ENCODE results near the gene MMD2.
"Not testable (repeated sequence)": the region's sequence is repeated elsewhere in the genome, so short reads cannot be mapped to it uniquely, and the experiment has no call there.

Gene MMD2

GRCh38 chr7:4893929-4894475 lies 65.0 kb downstream of the MMD2 start:
- DNase-seq (ENCODE audit: low spot score) = no peak

GRCh38 chr7:4893188-4893587 lies 65.8 kb downstream of the MMD2 start:
- DNase-seq (ENCODE audit: low spot score) = not testable (repeated sequence)

GRCh38 chr7:4891522-4891921 lies 67.5 kb downstream of the MMD2 start:
- DNase-seq (ENCODE audit: low spot score) = not testable (repeated sequence)

- DNase-seq (ENCODE audit: low spot score) = no peak
These were observed 69.3 kb downstream of the MMD2 start for GRCh38 chr7:4889682-4890081.

GRCh38 chr7:4888161-4888560 lies 70.8 kb downstream of the MMD2 start:
- no peak for DNase-seq (ENCODE audit: low spot score)

- DNase-seq (ENCODE audit: low spot score) = no peak
These were observed 72.3 kb downstream of the MMD2 start for GRCh38 chr7:4886671-4887070.

GRCh38 chr7:4885317-4885807 lies 73.6 kb downstream of the MMD2 start:
- DNase-seq (ENCODE audit: low spot score) = no peak

GRCh38 chr7:4884164-4884563 lies 74.8 kb downstream of the MMD2 start:
- no peak for DNase-seq (ENCODE audit: low spot score)

- peak; percentile 97 for DNase-seq (ENCODE audit: low spot score)
These were observed 75.4 kb downstream of the MMD2 start, which contains the start of gene RADIL for GRCh38 chr7:4883372-4884144. Gene RADIL (minus strand): TSS chr7:4883716. CDS start chr7:4878139, 5,577 bp downstream.

GRCh38 chr7:4883033-4883371 lies 76.0 kb downstream of the MMD2 start:
- no peak for DNase-seq (ENCODE audit: low spot score)

- DNase-seq (ENCODE audit: low spot score) = peak; percentile 74
These were observed 76.6 kb downstream of the MMD2 start for GRCh38 chr7:4882169-4883032.

GRCh38 chr7:4880218-4880617 lies 78.8 kb downstream of the MMD2 start:
- DNase-seq (ENCODE audit: low spot score) = no peak

GRCh38 chr7:4879396-4880081 lies 79.4 kb downstream of the MMD2 start:
- DNase-seq (ENCODE audit: low spot score) = peak; percentile 44

- DNase-seq (ENCODE audit: low spot score) = peak; percentile 30
These were observed 80.4 kb downstream of the MMD2 start for GRCh38 chr7:4878336-4879335.

GRCh38 chr7:4876586-4876985 lies 82.4 kb downstream of the MMD2 start:
- DNase-seq (ENCODE audit: low spot score) = no peak

- DNase-seq (ENCODE audit: low spot score) = no peak
These were observed 83.6 kb downstream of the MMD2 start for GRCh38 chr7:4875391-4875790.

- DNase-seq (ENCODE audit: low spot score) = no peak
These were observed 85.7 kb downstream of the MMD2 start for GRCh38 chr7:4873071-4873944.

- DNase-seq (ENCODE audit: low spot score) = no peak
These were observed 86.9 kb downstream of the MMD2 start for GRCh38 chr7:4871930-4872675.

- DNase-seq (ENCODE audit: low spot score) = no peak
These were observed 87.8 kb downstream of the MMD2 start for GRCh38 chr7:4871056-4871680.
